ENCODE data around the gene LRIT3. TPM values are rescaled to one million over a fixed set of nuclear protein-coding genes. Genes with fewer than 3 reads are reported as not detected.

The LRIT3 gene, protein sequence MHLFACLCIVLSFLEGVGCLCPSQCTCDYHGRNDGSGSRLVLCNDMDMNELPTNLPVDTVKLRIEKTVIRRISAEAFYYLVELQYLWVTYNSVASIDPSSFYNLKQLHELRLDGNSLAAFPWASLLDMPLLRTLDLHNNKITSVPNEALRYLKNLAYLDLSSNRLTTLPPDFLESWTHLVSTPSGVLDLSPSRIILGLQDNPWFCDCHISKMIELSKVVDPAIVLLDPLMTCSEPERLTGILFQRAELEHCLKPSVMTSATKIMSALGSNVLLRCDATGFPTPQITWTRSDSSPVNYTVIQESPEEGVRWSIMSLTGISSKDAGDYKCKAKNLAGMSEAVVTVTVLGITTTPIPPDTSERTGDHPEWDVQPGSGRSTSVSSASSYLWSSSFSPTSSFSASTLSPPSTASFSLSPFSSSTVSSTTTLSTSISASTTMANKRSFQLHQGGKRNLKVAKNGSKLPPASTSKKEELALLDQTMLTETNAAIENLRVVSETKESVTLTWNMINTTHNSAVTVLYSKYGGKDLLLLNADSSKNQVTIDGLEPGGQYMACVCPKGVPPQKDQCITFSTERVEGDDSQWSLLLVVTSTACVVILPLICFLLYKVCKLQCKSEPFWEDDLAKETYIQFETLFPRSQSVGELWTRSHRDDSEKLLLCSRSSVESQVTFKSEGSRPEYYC
- under 0.01 TPM for total RNA-seq

DNA sequence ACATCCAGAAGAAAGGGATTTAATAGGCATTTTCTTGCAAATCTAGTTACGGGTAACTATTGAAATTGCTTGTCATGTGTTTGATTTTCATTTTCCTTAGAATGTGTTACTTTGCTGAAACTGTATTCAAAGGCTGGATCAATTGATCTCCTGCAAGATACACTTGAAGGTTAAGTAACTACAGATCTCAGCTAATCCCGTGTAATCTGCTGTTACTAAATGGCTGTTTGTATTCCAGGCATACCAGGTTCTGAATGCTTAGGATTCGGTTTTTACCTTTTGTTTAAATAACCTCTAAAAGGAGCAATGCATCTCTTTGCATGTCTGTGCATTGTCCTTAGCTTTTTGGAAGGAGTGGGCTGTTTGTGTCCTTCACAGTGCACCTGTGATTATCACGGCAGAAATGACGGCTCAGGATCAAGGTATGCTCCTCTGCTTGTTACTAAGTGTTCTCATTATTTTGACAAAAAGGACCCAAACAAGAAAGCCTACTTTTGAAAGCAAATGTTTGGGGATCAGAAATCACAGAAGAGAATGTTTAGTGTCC lies at the start of gene LRIT3:
Gene LRIT3, plus strand, starts transcription at position 212 of the 547 bp plus-strand sequence. Its CDS starts 95 bp downstream, at position 307.
- no peak within 1 kb of the TSS for H3K4me3 ChIP-seq (ENCODE audit: low read length)
- H3K4me1 ChIP-seq (ENCODE audit: insufficient read depth, low read length), result no peaks in the 10 kb centered on the region
- H3K9me3 ChIP-seq (ENCODE audit: low read depth, low read length), result no peaks in the 10 kb centered on the region
- no peaks in the 10 kb centered on the region for H3K27me3 ChIP-seq (ENCODE audit: insufficient read depth, low read length)

DNA sequence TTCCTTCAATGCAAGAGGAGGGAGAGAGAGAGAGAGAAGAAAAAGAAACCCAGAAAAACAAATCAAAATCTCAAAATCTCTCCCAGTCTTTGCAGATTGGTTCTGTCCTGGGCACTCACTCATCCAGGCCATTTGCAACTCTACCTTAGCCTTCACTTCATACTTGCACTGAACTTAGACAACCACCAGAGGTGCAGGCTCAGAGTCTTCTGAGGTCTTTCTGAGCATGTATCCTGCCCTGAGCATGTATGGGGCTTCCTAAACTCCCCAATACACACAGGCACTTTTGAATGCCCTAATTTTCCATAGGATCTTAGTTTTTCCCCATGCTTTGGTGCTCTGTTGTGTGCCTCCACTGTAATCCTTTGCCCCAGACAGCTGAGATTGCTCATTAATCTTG lies 49.0 kb upstream of the LRIT3 start:
- Histone ChIP-seq H3K9me3 (ENCODE audit: low read depth, low read length) (peaks cover 13% of the 10 kb centered on the region), H3K4me3 (ENCODE audit: low read length) (no peak overlapping the region), H3K4me1 (ENCODE audit: insufficient read depth, low read length) (no peaks in the 10 kb centered on the region), H3K27me3 (ENCODE audit: insufficient read depth, low read length) (peaks cover 11% of the 10 kb centered on the region)

DNA sequence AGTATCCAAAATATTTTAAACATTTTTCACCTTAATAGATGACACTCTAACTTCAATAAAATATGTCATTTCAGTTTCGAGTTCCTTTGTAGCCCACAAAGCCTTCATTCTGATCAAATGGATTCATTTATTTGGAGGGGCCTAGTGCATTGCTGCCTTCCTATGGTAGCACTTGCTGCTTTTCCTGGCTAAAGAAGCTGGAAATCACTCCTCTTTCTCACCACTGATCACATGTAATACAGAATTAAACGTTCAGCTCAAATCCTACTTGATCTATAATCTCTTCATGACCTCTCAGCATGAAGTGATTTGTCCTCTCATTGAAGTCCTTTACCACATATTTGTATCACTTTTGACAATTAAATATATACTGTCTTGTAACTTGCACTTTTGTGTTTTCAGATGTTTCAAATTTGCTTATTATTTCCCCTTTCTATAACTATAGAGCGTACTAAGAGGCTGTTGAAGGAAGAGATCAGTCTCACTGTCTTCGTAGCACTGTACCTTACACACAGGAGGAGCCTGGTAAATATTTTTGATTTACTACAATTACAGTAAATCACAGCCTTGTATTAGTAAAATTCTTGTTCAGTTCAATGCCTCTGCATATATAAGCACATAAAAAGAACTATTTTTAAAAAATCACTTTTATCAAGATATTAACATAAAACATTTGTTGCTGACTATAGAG lies 46.7 kb upstream of the LRIT3 start:
- no peak overlapping the region for H3K4me3 ChIP-seq (ENCODE audit: low read length)
- H3K4me1 ChIP-seq (ENCODE audit: insufficient read depth, low read length), result no peaks in the 10 kb centered on the region
- no peaks in the 10 kb centered on the region for H3K9me3 ChIP-seq (ENCODE audit: low read depth, low read length)
- no peaks in the 10 kb centered on the region for H3K27me3 ChIP-seq (ENCODE audit: insufficient read depth, low read length)

DNA sequence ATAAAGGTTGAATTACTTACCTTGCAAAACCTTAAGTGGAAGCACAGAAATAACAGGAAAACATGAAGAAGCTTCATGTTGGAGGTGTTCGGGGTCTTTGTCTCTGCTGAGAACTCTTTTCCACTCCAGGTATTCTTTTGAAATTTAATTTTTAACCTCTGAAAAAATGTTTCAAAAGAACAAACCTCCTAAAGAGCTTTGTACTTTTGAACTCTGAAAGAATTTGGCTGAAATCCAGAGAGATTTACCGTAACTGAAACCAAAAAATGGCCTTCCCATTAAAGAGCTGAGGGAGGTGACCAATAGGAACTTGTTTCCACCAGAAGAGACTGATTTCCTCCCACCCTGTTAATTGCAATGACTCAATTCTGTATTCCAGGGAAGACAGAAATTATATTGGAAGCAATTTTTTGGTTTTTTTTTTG lies 46.0 kb upstream of the LRIT3 start, which contains the start of gene CFI:
Gene CFI, minus strand, starts transcription at position 105 of the 425 bp plus-strand sequence. Its CDS starts 28 bp downstream, at position 77.
- H3K4me3 ChIP-seq (ENCODE audit: low read length), result no peak within 1 kb of the TSS
- no peaks in the 10 kb centered on the region for H3K4me1 ChIP-seq (ENCODE audit: insufficient read depth, low read length)
- no peaks in the 10 kb centered on the region for H3K9me3 ChIP-seq (ENCODE audit: low read depth, low read length)
- H3K27me3 ChIP-seq (ENCODE audit: insufficient read depth, low read length), result no peaks in the 10 kb centered on the region

DNA sequence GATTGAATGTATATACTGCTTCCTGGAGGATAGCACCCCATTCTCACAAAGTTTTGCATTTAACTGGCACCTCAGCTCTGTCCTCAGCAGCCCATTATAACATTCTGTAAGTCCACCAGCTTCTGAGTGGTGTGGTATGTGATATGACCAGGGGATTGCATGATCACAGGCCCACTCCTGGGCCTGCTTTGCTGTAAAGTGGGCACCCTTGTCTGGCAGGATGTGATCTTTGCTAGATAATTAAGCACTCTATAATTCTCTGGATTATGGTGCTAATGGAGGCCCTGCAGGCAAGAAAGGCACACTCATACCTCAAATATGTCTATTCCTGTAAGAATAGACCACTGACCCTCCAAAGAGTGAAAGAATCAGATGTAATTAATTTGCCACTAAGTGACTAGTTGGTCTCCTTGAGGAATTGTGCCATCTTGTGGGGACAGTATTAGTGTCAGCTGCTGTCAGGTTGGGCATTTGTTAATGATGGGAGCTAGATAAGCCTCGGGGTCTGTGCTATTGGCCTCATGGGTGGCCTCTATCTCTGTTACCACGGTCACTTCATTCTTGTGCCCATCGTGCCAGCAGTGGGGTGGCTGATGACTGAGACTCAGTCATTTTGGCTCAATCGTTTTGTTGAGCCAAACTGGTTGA lies 43.9 kb upstream of the LRIT3 start:
- Histone ChIP-seq H3K4me1 (ENCODE audit: insufficient read depth, low read length) (no peaks in the 10 kb centered on the region), H3K27me3 (ENCODE audit: insufficient read depth, low read length) (no peaks in the 10 kb centered on the region), H3K4me3 (ENCODE audit: low read length) (no peak overlapping the region), H3K9me3 (ENCODE audit: low read depth, low read length) (no peaks in the 10 kb centered on the region)

DNA sequence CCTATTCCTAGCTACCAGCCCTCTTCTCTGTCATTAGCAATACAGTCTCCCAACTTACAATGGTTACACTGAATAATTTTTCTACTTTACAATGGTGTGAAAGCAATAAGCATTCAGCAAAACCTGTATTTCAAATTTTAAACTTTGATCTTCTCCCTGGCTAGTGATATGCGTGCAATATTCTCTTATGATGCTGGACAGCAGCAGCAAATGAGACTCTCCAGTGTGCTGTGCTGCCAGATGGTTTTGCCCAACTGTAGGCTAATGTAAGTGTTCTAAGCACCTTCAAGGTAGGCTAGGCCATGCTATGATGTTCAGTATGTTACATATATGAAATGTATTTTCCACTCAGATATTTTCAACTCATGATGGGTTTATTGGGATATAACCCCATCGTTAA lies 38.3 kb upstream of the LRIT3 start:
- H3K4me3 ChIP-seq (ENCODE audit: low read length), result no peak overlapping the region
- no peaks in the 10 kb centered on the region for H3K27me3 ChIP-seq (ENCODE audit: insufficient read depth, low read length)
- peaks cover under 1% of the 10 kb centered on the region for H3K4me1 ChIP-seq (ENCODE audit: insufficient read depth, low read length)
- H3K9me3 ChIP-seq (ENCODE audit: low read depth, low read length), result no peaks in the 10 kb centered on the region

DNA sequence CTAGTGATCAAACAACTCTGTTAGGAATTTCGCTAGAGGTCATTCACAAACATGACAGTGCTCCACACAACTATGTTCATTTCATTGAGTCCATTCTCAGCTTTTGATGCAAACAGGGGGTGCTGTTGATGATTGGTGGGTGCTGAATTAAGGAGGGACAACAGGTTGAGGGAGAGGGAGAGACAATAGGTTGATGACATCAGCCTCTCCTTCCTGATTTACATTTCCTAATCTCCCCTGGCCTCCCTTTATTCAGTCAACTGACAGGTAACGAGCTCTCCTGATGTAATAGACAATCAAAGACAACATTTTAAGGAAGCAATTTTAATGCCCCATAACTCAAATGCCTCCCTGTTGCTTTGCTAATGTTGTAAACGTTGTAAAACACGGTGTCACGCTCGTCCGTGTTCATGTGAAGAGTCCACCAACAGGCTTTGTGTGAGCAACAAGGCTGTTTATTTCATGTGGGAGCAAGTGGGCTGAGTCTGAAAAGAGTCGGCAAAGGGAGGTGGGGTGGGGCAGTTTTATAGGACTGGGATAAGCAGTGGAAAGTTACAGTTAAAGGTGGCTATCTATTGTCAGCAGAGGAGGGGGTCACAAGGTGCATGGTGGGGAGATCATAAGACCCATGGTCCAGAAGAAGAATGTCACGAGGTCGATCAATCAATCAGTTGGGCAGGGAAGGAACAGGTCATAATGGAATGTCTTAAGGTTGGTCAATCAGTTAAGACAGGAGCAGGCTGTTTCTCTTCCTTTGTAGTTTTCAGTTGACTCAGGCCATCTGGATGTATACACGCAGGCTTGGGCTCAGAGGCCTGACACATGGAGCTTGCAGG lies 37.1 kb upstream of the LRIT3 start:
- H3K4me1 ChIP-seq (ENCODE audit: insufficient read depth, low read length), result peaks cover 4% of the 10 kb centered on the region
- H3K27me3 ChIP-seq (ENCODE audit: insufficient read depth, low read length), result no peaks in the 10 kb centered on the region
- H3K9me3 ChIP-seq (ENCODE audit: low read depth, low read length), result no peaks in the 10 kb centered on the region
- H3K4me3 ChIP-seq (ENCODE audit: low read length), result no peak overlapping the region

DNA sequence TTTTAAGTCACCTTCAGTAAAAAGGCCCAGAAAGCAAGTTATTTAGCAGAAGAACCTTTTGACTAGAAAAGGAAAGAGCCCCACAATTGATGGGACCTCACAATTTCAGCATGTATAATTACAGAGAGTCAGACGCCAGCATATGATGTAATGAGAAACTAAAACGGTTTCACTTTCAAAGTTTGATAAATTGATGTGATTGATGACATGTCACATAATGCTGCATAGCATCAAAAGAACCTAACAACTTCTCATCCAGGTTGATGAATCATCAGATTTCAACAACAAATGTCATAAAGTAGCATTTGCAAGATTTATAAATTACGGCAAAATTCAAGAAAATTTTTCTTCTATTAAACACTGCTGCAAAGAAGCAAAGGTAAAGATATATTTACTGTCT lies 36.2 kb upstream of the LRIT3 start:
- no peaks in the 10 kb centered on the region for H3K27me3 ChIP-seq (ENCODE audit: insufficient read depth, low read length)
- H3K4me3 ChIP-seq (ENCODE audit: low read length), result no peak overlapping the region
- no peaks in the 10 kb centered on the region for H3K9me3 ChIP-seq (ENCODE audit: low read depth, low read length)
- peaks cover 13% of the 10 kb centered on the region for H3K4me1 ChIP-seq (ENCODE audit: insufficient read depth, low read length)

DNA sequence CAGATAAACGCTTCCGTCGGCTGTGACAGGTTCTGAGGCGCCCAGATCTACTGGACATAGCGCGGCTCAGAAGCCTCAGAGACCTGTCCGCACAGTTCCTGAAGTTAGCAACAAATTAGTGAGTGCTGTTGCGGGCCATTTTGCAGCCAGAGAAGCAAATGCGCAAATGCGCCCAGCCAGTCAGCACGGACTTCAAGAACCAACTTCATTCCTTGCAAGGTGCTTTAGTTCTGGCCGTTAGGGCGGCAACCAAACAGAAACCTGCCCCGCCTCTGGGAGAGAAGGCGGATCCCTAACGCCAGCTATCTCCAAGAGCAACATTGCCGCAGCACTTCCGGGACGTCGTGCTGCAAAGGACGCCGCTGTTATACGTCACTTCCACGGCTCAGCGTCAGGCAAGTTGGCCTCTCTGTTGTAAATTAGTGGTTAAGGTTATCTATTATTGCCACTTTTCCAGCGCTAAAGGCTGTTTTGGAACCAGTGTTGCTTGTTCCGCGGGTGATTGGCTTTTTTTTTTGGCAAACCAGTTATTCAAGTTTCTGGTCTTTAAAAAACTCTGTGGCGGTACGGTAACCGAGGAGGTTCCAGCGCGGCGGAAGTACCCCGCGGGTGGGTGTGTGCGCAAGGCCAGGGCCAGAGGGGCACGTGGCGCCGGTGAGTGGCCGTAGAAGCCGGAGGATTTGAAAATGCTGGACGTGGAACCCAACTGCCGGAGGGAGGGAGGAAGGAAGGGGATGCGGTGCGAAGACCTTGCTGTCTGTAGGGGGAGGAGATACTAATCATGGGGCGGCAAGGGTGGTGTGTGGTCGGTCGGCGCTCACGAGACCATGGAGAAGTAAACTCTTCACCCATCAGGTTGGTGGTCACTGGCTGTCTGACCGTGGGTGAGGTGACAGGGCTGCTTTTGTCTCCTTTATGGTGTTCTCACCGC lies 32.5 kb upstream of the LRIT3 start, which contains the start of gene GAR1:
Gene GAR1, plus strand, starts transcription at position 612 of the 931 bp plus-strand sequence. CDS start 403 bp downstream, outside the sequence.
- peaks cover 17% of the 10 kb centered on the region for H3K4me1 ChIP-seq (ENCODE audit: insufficient read depth, low read length)
- no peaks in the 10 kb centered on the region for H3K9me3 ChIP-seq (ENCODE audit: low read depth, low read length)
- H3K27me3 ChIP-seq (ENCODE audit: insufficient read depth, low read length), result no peaks in the 10 kb centered on the region

DNA sequence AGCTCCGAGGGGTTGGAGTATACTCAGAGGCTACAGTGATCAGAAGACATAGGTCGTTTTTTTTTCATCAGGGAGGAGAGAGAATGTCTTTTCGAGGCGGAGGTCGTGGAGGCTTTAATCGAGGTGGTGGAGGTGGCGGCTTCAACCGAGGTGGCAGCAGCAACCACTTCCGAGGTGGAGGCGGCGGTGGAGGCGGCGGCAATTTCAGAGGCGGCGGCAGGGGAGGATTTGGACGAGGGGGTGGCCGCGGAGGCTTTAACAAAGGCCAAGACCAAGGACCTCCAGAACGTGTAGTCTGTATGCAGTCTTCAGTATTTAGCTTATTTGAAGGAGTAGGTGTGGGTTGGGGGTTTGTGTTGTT lies 31.8 kb upstream of the LRIT3 start:
- Histone ChIP-seq H3K9me3 (ENCODE audit: low read depth, low read length) (no peaks in the 10 kb centered on the region), H3K4me1 (ENCODE audit: insufficient read depth, low read length) (peaks cover 17% of the 10 kb centered on the region), H3K4me3 (ENCODE audit: low read length) (peak overlapping the region; percentile 72), H3K27me3 (ENCODE audit: insufficient read depth, low read length) (no peaks in the 10 kb centered on the region)

More for the DNA sequence above, 32.5 kb upstream of the LRIT3 start, which contains the start of gene GAR1:
- H3K4me3 ChIP-seq (ENCODE audit: low read length), result peak within 1 kb of the TSS; percentile 72

DNA sequence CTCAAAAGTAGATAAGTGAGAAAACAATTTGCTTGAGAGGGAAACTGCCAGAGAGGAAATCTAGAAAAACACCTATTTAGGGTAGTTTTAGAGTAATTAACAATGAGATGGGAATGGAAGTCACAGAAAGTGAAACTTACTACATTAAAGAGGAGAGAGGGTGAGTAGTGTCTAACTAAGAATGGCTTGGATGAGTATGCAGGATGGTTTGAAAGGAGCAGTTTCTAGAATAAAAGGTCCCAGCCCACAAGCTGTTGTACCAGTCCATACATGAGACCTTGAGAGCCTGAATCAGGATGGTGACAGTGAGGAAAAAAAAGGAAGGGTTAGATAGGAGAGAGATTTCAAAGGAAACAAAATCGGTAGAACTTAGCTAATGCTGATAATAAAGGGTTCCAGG lies 31.0 kb upstream of the LRIT3 start:
- no peaks in the 10 kb centered on the region for H3K9me3 ChIP-seq (ENCODE audit: low read depth, low read length)
- H3K4me1 ChIP-seq (ENCODE audit: insufficient read depth, low read length), result peaks cover 17% of the 10 kb centered on the region
- H3K4me3 ChIP-seq (ENCODE audit: low read length), result no peak overlapping the region
- H3K27me3 ChIP-seq (ENCODE audit: insufficient read depth, low read length), result no peaks in the 10 kb centered on the region

DNA sequence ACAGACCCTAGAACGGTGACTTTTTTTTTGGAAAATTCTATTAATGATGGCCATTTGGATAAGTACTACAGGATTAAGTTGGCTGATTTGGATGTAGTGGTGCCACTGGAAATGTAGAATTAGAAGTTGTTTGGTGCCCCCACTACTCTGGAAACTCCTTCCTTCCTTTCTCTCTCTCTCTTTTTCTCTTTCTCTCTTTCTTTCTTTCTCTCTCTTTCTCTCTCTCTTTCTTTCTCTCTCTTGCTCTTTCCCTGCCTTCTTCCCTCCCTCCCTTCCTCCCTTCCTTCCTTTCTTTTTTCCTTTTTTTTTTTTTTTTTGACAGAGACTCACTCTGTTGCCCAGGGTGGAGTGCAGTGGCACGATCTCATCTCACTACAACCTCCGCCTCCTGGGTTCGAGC lies 29.6 kb upstream of the LRIT3 start:
- H3K27me3 ChIP-seq (ENCODE audit: insufficient read depth, low read length), result no peaks in the 10 kb centered on the region
- no peak overlapping the region for H3K4me3 ChIP-seq (ENCODE audit: low read length)
- peaks cover 17% of the 10 kb centered on the region for H3K4me1 ChIP-seq (ENCODE audit: insufficient read depth, low read length)
- H3K9me3 ChIP-seq (ENCODE audit: low read depth, low read length), result no peaks in the 10 kb centered on the region

DNA sequence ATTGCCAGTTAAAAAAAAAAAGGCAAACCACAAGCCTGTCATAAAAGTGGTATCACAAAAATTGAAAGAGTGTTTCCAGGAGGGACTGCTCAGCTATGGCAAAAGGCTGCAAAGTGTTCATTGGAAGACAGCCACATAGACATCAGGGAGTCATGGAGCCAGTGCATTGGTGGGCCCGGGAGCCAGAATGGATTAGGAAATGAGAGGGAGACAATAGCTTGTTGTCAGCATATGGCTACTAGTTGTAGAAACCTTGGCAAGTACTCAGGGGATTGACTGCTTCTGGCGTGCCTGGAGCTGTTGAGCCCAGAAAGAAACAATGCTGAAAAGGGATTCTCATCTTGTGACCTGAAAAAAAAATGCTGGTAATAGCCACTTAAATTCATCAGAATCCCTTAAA lies 27.3 kb upstream of the LRIT3 start:
- H3K9me3 ChIP-seq (ENCODE audit: low read depth, low read length), result no peaks in the 10 kb centered on the region
- peaks cover 14% of the 10 kb centered on the region for H3K4me1 ChIP-seq (ENCODE audit: insufficient read depth, low read length)
- H3K27me3 ChIP-seq (ENCODE audit: insufficient read depth, low read length), result no peaks in the 10 kb centered on the region
- no peak overlapping the region for H3K4me3 ChIP-seq (ENCODE audit: low read length)

Measured in mononuclear cell (primary cell).